GM13976 (cell line): ENCODE measurements around the gene SSBP1.
A peak's percentile ranks its signal among the peaks of the same experiment; 100 is the strongest.

Source experiments
- DNase-seq: peaks from one replicate; pipeline ENCODE4 v3.0.0; 2012; ENCODE audit warnings: low spot score
- CTCF ChIP-seq: IDR thresholded peaks from 2 replicates; pipeline ENCODE4 v1.5.1; 2012; ENCODE audit warnings: borderline replicate concordance, mild to moderate bottlenecking; ENCODE audit not compliant: insufficient read depth; ENCODE audit errors: extremely low read depth, missing control alignments, control extremely low read depth
- in situ Hi-C: fragments of 300-500 bp; cut with MboI; formaldehyde crosslinking; loops from one replicate; pipeline ENCODE4 v1.12.0; 2022; ENCODE audit warnings: low sequenced_read_pairs, mixed read lengths, inconsistent platforms; ENCODE audit not compliant: unreplicated experiment

Gene SSBP1

GRCh38 chr7:141696348-141696747 lies 41.8 kb upstream of the SSBP1 start:
- in situ Hi-C loops: no loop called here
- DNase-seq: no peak
- no peak for TF ChIP-seq CTCF

DNA sequence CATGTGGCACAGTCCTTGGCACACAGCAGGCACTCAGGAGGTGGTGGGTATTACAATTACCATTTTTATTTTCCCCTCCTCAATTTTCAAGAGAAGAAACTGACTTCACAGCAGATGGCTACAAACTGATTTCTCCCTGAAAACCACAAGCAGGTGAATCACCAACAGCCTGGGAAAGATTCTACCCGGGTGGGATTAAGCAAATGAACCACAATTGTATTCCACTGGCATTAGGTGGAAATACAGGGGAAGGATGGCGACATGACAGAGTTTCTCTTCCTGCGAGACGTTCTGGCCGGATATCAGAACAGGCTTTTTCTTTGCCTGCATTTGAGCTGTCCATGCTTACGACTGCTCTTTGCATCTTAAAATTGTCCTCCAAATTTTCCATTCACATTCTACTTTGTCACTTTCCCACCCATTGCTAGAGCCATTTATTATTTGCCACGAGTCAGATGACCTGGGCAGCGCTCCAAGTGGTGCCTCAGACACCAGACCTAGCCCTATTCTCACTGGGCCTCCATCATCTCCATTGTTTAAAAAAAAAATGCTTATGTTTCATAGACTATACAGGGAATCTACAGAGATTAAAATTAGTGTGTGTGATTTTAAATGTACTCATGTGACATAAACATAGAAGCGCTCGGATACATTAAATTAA lies 40.8 kb upstream of the SSBP1 start:
- TF ChIP-seq CTCF: no peak
- in situ Hi-C loops: no loop called here
- no peak for DNase-seq

DNA sequence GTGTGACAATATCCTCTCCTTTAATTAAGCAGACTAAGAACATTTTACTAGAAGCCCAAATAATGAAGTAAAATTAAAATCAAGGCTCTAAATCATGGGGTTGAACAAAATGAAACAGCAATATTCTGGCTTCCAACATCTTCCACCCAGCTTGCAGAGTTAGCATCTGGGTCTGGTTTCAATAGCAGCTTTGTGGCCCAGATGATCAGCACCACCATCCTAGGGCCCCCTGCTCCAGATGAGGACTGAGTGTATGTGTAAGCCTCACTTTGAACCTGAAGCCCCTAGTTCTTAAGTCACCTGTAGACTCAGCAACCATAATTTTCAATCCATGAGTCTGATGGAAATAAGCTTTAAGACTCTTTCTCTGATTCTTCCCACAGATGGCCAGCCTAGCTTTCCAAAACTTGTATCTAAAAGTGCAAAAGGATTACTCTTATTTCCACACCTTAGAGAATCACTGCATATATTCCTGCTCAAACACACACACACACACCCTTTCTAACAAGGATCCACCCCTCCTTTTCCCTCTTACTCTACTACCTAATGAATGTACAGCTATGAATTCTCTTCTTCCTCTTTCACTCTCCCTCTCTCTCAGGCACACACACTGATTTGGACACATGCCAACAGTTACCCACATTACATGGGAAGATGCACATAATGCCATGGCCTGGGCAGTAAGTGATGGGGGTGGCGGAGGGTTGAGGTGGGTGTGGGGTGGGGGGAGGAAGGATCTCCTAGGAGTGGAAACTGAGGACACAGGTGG lies 39.7 kb upstream of the SSBP1 start:
- TF ChIP-seq CTCF: no peak
- in situ Hi-C loops: no loop called here

DNA sequence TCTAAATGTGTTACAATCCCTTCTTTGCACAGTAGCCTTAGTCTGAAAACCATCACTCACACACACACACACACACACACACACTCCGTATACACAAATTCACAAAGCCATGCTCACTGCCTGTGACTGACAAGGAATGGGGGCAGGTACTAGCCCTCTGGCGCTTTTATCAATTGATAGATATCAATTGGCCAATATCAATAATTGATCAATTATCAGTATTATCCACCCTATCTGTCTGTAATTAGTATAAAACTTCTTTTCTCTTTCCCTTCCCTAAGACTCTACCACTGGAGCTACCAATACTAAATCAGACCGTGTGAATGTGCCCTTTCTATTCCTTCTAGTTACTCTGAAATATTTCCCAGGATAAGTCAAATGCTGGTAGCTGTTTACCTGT lies 38.3 kb upstream of the SSBP1 start:
- in situ Hi-C loops: no loop called here
- TF ChIP-seq CTCF: no peak
- no peak for DNase-seq

More for the DNA sequence above, 39.7 kb upstream of the SSBP1 start:
- no peak for DNase-seq

DNA sequence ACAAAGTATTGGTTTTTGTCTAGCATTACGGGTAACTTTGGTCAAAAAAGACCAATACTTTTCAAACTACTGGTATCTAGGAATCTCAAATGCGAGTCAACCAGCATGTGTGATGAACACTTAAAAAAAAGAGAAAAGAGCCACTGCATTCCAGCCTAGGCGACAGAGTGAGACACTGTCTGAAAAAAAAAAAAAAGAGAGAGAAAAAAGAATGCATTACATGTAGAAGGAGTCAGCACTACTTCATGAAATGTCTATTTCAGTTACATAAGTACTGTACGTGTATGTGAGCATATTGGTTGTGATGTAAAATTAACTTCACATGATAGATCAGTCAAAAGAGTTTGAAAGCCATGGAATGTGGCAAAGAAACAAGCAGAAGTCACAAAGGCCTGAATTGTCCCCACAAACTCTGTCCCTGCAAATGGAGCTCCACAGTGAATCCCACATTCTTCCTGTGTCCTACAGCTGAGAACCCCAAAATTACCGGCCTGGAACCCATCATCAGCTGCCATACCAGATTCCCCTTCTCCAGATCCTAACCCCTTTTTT lies 37.8 kb upstream of the SSBP1 start:
- no peak for TF ChIP-seq CTCF
- in situ Hi-C loops: no loop called here
- DNase-seq: no peak

GRCh38 chr7:141700848-141701371 lies 37.2 kb upstream of the SSBP1 start:
- in situ Hi-C loops: no loop called here
- no peak for TF ChIP-seq CTCF
- peak; percentile 34 for DNase-seq
